Measurements from ENCODE around the gene PRKAG3. TPM values are rescaled to one million over a fixed set of nuclear protein-coding genes. Genes with fewer than 3 reads are reported as not detected.

Gene PRKAG3
- total and polyA plus RNA-seq, 8 donors, result 0.08 TPM; not detected in 7

- intact Hi-C loops (cut with DNase I), result no loop called here
- Histone ChIP-seq H3K27ac (no peak overlapping the region), H3K27me3 (peaks cover 51 to 99% of the 10 kb centered on the region in 2 donors), H3K9me3 (no peaks in the 10 kb centered on the region), H3K4me3 (no peak overlapping the region), H3K36me3 (no peaks in the 10 kb centered on the region), H3K4me1 (peaks cover 9 to 20% of the 10 kb centered on the region in 2 donors)
- DNase-seq (no peak), ATAC-seq (no peak)
- no peak for TF ChIP-seq CTCF (IDR thresholded peaks at IDR 0.05)
Measured at GRCh38 chr2:218856167-218856895, 24.7 kb upstream of the PRKAG3 start.

GRCh38 chr2:218855305-218856166, 23.9 kb upstream of the PRKAG3 start:
- Histone ChIP-seq H3K27me3 (peaks cover 43 to 98% of the 10 kb centered on the region in 2 donors), H3K27ac (no peak overlapping the region), H3K4me1 (peaks cover 7 to 17% of the 10 kb centered on the region in 2 donors), H3K9me3 (no peaks in the 10 kb centered on the region), H3K36me3 (no peaks in the 10 kb centered on the region), H3K4me3 (no peak overlapping the region)
- no peak for DNase-seq
- intact Hi-C loops (cut with DNase I), result no loop called here
- no peak for TF ChIP-seq CTCF (IDR thresholded peaks at IDR 0.05)
- ATAC-seq, result no peak

- no peak for TF ChIP-seq CTCF (IDR thresholded peaks at IDR 0.05)
- H3K4me3 ChIP-seq, result no peak overlapping the region
- DNase-seq, result no peak
- intact Hi-C loops (cut with DNase I), result no loop called here
- H3K27me3 ChIP-seq, result peaks cover 37 to 98% of the 10 kb centered on the region in 2 donors
- peaks cover 0 to 10% of the 10 kb centered on the region in 2 donors for H3K4me1 ChIP-seq
- H3K36me3 ChIP-seq, result no peaks in the 10 kb centered on the region
- no peak for ATAC-seq
- H3K27ac ChIP-seq, result no peak overlapping the region
- no peaks in the 10 kb centered on the region for H3K9me3 ChIP-seq
Measured at GRCh38 chr2:218854860-218855259, 23.3 kb upstream of the PRKAG3 start.

- no peaks in the 10 kb centered on the region for H3K36me3 ChIP-seq
- H3K4me3 ChIP-seq, result no peak overlapping the region
- H3K9me3 ChIP-seq, result no peaks in the 10 kb centered on the region
- H3K4me1 ChIP-seq, result no peaks in the 10 kb centered on the region
- DNase-seq (no peak), ATAC-seq (peak; percentile 26)
- TF ChIP-seq CTCF (IDR thresholded peaks at IDR 0.05), result no peak
- intact Hi-C loops (cut with DNase I), result no loop called here
- H3K27me3 ChIP-seq, result peaks cover 26 to 98% of the 10 kb centered on the region in 2 donors
- no peak overlapping the region for H3K27ac ChIP-seq
Measured at GRCh38 chr2:218853766-218854165, 22.2 kb upstream of the PRKAG3 start.

Measured in left lung (tissue), 10 donors.